Measurements from ENCODE around the gene PPP2R3A.
"Not testable (repeated sequence)": the region's sequence is repeated elsewhere in the genome, so short reads cannot be mapped to it uniquely, and the experiment has no call there.

PPP2R3A gene

DNA sequence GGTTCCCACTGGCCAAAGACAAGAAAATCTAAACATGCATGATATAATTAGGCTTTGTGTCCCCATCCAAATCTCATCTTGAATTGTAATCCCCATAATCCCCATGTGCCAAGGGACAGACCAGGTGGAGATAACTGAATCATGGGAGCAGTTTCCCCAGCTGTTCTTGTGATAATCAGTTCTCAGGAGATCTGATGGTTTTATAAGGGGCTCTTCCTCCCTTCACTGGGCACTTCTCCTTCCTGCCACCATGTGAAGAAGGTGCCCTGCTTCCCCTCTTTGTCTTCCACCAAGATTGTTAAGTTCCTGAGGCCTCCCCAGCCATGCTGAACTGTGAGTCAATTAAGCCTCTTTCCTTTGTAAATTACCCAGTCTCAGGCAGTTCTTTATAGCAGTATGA, 198.1 kb downstream of the PPP2R3A start:
- DNase-seq: not testable (repeated sequence)

GRCh38 chr3:136166507-136166906, 201.0 kb downstream of the PPP2R3A start:
- DNase-seq: no peak

- DNase-seq: not testable (repeated sequence)
Observed at GRCh38 chr3:136168236-136168635, 202.7 kb downstream of the PPP2R3A start.

DNA sequence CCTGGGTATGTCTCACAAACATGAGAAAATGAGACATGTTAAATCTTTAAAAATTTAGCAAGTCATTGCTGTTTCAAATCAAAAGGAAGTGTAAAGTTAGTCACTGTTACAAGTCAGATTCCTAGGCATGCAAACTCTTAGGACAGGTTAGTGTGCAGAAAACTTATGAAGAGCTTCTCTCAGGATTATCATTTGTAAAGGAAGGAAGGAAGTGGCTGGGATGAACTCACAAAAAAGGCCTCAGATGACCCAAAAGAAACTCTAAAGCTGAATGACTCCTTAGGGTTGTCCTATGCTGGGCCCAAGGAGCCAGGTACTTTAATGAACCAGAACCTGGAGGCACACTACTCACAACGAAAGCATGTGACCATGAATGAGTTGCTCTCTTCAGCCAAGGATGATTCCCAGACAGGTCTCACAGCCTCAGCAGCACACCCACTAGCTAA, 205.6 kb downstream of the PPP2R3A start:
- DNase-seq: peak; percentile 38

DNA sequence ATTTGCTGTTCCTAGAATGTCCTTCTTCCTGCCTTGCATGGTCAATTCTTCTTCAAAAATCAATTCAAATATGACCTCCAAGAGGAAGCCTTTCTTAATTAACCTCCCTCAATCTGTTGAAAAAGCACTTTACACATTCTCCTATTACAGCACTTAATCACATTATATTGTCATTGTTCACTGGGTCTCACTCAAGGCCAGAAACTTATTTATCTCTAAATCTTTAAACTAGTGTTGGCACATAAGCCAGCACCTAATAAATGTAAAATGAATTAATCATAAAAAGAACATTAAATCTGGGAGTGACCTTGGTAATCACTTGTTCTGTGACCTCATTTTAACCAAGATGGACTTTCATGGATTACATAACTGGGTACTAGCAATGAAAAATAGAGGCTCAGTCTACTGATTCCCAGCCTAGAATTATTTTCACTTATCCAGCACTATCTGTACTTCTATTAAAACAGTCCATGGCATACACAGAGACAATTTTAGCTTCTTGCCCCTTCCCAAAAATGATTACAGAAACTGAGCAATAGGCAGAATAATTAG, 208.5 kb downstream of the PPP2R3A start:
- no peak for DNase-seq

- no peak for DNase-seq
Observed at GRCh38 chr3:136177876-136178275, 212.3 kb downstream of the PPP2R3A start.

- DNase-seq: no peak
Observed at GRCh38 chr3:136181741-136182140, 216.2 kb downstream of the PPP2R3A start.

- DNase-seq: no peak
Observed at GRCh38 chr3:136184703-136185102, 219.2 kb downstream of the PPP2R3A start.

DNA sequence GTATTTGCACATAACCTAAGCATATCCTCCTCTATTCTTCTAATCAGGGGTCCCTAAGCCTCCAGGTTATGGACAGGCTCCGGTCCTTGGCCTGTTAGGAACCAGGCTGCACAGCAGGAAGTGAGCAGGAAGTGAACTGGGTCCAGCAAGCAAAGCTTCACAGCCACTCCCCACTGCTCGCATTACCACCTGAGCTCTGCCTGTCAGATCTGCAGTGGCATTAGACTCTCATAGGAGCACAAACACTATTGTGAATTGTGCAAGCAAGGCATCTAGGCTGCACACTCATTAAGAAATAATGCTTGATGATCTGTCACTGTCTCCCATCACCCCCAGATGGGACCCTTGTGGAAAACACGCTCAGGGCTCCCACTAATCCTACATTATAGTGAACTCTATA, 220.8 kb downstream of the PPP2R3A start:
- DNase-seq: peak; percentile 44

- no peak for DNase-seq
Observed at GRCh38 chr3:136186846-136187245, 221.3 kb downstream of the PPP2R3A start.

GRCh38 chr3:136187868-136188267, 222.3 kb downstream of the PPP2R3A start:
- no peak for DNase-seq

GRCh38 chr3:136189043-136189442, 223.5 kb downstream of the PPP2R3A start:
- DNase-seq: no peak

DNA sequence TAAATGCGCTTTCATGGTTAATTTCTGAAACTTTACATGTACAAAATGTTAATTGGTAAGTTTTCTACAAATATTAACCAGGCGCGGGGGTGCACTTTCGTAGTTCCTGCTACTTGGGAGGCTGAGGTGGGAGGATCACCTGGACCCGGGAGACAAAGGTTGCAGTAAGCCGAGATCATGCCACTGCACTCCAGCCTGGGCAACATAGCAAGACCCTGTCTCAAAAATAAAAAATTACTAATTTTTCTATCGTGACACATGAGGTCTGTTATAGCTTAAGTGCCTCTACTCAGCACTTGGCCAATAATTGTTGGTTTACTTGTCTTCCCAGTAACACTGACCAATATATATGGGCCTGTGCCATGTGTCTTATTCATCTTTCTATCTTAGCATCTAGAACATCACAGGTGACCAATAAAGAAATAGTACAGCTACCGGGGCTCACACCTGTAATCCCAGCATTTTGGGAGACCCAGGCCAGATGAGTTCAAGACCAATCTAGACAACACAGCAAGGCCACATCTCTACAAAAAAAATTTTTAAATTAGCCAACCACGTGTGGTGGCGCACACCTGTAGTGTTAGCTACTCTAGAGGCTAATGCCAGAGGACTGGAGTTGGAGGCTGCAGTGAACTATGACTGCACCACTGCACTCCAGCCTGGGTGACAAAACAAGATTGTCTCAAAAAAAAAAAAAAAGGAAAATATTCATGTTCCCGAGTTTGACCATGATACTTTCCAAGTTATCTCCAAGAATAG, 224.5 kb downstream of the PPP2R3A start:
- no peak for DNase-seq

GRCh38 chr3:136192195-136192594, 226.7 kb downstream of the PPP2R3A start:
- peak; percentile 16 for DNase-seq

DNA sequence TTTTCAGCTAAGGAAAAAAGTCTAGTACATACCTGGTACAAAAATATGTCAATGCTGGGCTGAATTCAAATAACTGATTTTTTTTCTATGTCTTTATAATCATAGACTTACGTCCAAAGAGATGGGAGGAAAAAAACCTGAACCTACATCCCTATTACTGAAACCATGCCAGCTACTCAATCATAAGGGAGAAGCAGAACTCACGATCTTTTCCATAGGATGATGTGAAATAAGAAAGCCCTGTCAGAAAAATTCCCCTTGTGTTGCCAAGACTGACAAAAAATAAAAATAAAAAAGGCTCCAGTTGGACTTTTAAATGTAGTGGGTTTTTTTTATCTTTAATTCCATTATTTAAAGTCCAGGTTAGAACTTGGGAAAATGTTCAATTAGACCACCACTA, 227.3 kb downstream of the PPP2R3A start:
- DNase-seq: no peak

DNA sequence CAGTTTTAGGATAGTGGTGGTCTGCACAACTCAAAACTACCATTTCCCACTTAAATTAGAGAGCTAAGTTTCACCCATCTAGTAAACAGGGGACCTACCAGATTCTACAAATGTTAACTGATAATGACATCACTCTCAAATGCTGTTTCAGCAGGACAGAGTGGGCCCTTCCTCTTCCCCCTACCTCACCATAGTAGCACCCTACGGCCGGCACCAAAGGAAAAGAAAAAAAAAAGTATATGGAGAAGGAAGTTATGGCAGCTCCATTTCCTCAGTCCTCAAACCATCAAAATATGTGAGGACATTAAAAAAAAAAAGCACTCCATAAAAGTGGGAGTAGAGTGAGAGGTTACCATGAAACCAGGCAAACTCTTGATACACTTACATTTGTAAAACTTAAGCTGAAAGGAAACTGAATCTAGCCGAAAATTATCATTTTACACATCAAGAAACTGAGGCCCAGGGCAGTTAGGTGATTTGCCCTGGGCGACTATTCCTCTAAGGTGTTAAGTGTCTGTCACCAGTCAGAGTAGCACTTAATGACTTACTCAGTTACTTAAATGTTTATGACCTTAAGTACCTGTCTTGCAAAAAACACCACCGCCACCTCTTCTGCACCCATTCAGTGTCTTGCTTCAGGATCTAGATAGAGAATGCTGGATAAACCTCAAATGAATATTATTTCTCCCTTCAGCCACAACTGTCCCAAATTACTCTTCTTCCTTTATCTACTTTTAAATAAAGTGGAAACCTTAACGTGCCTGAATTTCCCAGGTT, 227.9 kb downstream of the PPP2R3A start:
- peak; percentile 29 for DNase-seq

DNA sequence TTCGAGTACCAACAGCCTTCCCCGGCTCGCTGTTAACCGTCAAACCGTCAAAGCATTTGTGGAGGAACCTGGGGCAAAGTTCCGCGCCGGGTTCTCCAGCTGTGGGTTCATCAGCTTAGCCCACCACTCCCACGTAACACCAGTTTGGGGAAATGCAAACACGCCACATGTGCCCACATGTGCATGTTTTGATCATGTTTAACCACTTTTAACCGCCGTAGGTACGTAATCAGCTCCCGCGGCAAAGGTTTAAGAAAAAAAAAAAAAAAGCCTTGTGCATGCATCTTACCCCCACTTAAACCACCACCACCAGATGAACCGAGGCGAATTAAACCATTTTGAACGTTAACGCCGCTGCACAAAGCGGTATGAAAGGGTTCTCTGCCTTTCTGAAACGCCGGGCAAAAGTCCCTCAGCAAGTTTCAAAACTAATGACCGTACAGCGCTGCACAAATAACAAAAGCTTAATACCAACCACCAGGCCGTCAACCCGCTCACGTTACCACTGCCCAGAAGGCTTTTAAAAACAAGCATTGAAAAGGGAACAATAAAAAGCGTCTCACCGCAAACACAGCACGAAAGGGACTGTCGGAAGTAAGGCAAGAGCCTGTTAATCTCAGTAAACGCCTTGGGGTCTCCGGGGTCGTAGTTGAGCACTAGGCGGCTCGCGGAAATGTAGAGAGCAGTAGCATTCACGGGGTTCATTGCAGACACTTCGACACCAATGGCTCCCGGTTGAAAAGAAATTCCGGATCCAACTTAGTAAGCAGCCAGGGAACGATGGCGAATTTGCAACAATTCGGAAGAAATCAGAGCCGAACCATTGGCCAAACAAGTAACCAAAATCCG, 229.1 kb downstream of the PPP2R3A start:
- peak; percentile 77 for DNase-seq

GRCh38 chr3:136195258-136196063, 229.9 kb downstream of the PPP2R3A start:
- peak; percentile 81 for DNase-seq

GRCh38 chr3:136196064-136196400, 230.5 kb downstream of the PPP2R3A start, which contains the start of gene MSL2:
MSL2 (minus strand) TSS chr3:136196335; CDS start chr3:136195113, 1,222 bp downstream.
- no peak for DNase-seq

DNA sequence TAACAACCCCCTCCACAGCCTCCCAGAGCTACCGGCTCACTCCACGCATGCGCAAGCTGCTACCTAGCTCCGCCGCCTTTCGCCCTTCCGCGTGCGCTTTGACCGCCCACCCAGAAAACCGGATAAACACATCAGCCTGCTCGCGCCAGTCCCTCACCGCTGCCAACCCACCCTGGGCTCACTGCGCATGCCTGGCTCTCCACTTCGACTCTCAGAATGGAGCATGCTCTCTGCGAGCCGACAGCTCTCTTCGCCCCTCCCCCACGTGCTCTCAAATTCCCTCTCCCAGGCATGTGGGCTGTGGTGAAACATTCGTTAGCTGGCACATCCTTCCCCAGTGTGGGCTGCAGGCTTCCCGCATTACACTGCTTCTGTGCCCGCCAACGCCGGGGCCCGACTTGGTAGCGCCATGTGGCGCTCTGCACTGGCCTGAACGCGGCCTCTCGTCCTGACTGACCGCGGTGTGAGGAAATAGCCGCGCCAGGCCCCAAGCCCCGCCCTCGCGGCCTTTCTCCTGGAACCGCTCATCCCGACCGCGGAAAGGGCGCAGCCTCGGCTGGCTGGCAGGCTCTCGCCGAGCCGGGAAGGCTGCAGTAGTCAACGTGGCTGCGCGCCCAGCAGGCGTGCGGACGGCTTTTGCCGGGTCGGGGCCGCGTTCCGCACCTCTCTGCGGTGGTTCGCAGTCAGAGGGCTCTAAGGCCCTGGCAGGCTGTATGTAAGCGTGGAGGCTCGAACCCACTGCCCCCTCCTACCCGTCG, 231.1 kb downstream of the PPP2R3A start:
- DNase-seq: peak; percentile 100

GRCh38 chr3:136197159-136197793, 231.7 kb downstream of the PPP2R3A start:
- no peak for DNase-seq

Measured in activated CD4-positive, alpha-beta T cell treated with anti-CD3 and anti-CD28 coated beads, Interleukin-2, Interleukin-6, amounts not matched to agents 100 ng/mL and 50 ng/mL, durations not matched to agents 16 hours and 8 hours (primary cell).